GM10266 (cell line): ENCODE results near the gene CTRL.
"Not testable (repeated sequence)": the region's sequence is repeated elsewhere in the genome, so short reads cannot be mapped to it uniquely, and the experiment has no call there.

Source experiments
- DNase-seq: peaks from one replicate; pipeline ENCODE4 v3.0.0; 2012; ENCODE audit errors: extremely low spot score
- TF ChIP-seq, protein P1 (sequence below): IDR thresholded peaks from 2 replicates; pipeline ENCODE4 v1.5.1; 2012; ENCODE audit warnings: mild to moderate bottlenecking, low read depth; ENCODE audit not compliant: control insufficient read depth, insufficient read depth; ENCODE audit errors: missing control alignments

Gene CTRL

DNA sequence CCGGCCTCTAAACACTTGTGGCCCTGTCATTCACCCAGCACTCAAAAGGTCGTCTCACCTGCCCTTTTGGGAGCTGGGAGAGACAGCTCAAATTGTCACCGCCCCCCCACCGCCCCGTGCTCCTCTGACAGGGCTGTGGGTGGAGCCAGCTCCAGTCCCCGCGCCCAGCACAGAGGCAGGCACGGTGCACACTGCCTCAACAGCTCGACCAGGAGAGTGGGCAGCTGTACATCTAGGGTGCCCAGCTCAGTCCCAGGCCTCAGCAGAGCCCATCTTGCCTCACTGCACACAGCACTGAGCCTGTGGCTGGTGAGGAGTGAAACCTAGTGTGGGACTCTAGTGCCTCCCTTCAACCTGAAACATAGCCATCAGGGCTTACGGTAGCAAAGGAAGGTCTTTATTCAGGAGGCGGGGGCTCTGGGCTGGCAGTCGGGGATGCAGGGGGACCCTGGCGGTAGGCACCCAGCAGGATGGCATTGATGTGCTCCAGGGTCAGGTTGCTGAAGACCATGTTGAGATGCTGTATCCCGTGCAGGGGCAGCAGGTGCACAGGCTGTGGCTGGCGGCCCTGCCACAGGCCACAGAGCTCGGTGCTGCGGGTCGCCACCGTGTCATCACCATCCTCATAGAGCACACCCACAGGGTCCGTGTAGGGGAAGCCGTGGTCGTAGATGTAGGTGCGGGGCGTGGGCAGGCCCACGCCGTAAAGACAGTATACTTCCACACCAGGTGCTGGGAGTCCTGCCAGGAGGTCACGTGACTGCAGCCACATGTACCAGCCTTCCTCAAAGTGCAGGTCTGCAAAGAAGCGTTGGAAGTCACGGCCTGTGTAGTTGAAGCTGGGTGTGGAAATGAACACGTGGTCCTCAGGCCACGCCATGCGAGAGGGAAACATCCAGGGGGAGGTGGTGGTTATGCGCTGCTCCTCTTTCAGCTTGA lies 8.1 kb upstream of the CTRL start:
- TF ChIP-seq, protein P1, sequence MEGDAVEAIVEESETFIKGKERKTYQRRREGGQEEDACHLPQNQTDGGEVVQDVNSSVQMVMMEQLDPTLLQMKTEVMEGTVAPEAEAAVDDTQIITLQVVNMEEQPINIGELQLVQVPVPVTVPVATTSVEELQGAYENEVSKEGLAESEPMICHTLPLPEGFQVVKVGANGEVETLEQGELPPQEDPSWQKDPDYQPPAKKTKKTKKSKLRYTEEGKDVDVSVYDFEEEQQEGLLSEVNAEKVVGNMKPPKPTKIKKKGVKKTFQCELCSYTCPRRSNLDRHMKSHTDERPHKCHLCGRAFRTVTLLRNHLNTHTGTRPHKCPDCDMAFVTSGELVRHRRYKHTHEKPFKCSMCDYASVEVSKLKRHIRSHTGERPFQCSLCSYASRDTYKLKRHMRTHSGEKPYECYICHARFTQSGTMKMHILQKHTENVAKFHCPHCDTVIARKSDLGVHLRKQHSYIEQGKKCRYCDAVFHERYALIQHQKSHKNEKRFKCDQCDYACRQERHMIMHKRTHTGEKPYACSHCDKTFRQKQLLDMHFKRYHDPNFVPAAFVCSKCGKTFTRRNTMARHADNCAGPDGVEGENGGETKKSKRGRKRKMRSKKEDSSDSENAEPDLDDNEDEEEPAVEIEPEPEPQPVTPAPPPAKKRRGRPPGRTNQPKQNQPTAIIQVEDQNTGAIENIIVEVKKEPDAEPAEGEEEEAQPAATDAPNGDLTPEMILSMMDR: no peak
- DNase-seq: no peak

DNA sequence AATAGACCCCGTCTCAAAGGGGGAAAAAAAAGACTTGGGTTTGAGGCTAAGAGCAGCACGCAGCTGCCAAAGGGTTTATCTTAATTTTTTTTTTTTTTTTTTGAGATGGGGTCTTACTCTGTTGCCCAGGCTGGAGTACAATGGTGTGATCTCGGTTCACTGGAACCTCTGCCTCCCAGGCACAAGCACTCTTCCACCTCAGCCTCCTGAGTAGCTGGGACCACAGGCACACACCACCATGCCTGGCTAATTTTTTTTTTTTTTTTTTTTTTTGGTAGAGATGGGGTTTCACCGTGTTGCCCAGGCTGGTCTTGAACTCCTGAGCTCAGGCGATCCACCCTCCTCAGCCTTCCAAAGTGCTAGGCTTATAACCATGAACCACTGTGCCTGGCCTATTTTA lies 6.1 kb upstream of the CTRL start:
- DNase-seq: not testable (repeated sequence)

DNA sequence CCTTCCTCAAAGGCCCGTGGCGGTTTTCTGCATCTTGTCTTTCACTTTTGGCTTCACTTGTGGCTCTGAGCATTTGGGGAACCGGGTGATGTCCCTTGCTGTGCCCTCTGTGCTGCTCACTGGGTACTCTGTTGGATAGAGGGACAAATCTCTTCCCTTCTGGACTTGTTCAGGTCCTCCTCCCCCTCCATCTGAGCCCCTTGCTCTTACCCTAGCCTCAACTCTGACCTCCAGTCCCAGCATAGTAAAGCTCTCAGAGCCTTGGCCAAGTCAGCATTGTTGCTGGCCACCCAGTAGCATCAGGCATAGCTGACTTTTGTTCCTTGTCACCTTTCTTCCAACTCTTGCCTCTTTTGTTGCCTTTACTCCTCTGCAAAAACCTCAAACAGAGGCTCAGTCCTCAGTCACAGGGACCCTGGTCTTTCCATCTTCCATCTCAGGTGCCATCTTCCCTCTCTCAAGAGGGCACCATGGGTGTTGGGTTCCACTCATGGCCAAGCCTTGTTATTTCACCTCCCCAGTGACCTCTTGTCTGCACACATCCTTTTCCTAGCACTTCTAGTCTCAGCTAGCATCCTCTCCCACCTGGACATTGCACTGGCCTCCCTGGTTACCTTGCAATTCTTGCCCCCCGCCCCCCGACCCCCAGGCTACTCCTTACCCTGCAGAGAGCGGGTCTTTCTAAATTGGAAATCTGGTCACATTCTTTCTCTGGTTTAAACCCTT lies 5.4 kb upstream of the CTRL start:
- TF ChIP-seq, protein P1: no peak
- DNase-seq: peak; percentile 91

DNA sequence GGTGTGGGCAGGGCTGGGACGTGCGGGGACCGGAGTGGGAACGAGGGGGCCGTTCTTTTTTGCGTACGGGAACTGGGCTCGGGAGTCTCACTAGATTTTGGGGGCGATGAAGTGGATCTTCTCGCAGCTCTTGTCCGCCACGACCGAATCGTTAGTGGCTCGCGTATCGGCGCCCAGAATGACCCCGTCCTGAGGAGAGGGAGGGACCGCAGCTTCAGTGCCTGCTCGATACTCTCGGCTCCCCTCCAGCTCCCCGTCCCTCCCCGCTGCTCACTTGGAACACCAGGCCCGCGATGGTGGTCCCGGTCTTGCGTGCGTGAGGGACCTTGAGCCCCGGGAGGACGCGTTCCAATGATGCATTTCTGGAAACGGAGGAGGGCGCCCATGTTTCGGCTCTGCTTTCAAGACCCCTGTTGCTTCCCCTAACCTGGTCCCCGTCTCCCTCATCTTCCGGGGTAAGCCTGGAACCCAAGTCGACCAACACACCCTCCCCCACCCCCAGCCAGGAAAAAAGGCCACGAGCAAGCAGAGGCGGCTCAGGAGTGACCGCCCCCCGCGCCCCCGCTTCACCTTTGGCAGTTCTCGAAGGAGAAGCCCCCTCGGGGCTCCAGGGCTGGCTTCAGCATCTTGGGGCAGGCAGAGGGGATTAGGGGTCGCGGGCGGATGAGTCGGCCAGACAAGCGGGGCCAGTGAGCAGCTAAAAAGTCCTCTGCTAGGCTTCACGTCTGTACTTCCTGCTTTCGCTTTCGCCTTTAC lies 4.6 kb upstream of the CTRL start, which contains the start of gene PSMB10:
Gene PSMB10, minus strand, starts transcription at position 727 of the 756 bp plus-strand sequence. Its CDS starts 101 bp downstream, at position 626.
- TF ChIP-seq, protein P1: peak; percentile 16
- DNase-seq: peak; percentile 43

DNA sequence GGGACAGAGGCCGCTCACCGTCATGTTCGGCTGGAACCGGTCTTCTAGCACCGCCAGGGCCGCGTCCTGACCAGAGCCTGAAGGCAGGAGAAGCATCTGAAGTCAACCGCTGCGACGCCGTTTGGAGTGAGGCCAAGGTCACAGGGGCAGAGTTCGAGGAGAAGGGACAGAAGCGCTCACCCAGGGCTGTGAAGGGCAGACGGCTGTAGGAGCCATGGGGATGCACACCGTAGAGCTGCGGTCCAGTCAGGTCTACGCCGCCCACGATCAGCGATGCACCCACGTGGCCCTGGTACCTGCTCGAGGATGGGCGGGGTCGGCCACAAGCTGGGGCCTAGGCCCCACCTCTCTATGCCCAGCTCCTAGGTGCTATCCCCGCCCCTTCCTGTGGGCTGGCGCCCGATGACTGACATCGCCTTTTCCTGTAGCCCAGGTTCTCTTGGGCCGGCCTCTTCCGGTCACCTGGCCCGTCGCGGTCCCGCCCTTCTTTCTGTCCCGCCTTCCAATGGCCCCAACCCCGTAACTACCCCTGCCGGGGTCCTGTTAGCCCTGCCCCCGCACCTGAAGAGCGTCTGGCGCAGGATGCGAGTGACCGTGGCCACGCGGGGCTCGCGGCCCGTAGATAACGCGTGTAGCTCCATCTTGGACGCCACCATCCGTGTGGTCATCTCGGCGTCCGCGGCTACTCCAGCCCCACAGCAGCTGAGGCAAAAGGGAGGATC lies 3.9 kb upstream of the CTRL start:
- TF ChIP-seq, protein P1: no peak
- DNase-seq: peak; percentile 95

DNA sequence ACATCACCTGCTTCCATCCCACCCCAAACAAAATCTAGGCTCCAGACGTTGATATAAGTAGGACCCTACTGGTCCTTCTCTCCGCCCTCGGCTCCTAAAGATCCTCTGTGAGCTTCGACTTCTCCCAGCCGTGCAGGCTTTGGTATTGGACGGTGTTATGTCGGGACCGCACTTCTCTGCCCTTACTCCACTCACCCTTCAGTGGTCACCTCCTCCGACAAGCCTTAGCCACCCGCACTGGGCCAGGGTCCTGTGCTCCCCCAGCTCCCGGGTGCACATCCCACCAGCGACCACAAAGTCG lies 3.4 kb upstream of the CTRL start:
- TF ChIP-seq, protein P1: no peak
- no peak for DNase-seq
